ENCODE data around the gene FANCM.

The FANCM gene

DNA sequence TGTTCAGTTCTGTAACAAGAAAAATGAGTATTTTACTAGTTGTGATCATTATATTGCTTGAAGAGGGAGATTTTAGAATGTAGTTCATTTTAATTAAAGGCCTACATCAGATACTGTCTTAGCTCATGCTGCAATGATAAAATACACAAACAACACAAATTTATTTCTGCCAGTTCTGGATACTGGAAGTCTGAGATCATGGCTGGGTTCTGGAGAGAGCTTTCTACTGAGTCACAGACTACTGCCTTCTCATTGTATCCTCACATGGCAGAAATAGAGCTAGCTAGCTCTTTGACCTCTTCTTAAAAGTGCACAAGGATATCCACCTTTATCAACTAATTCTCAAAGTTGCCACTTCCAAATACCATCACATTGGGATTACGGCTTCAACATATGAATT lies 63.5 kb downstream of the FANCM start:
- no peaks in the 10 kb centered on the region for H3K27me3 ChIP-seq (ENCODE audit: insufficient read depth, poor library complexity, severe bottlenecking)
- peak overlapping the region; percentile 70 for H3K27ac ChIP-seq (ENCODE audit: poor library complexity, severe bottlenecking)
- no peak overlapping the region for H3K4me3 ChIP-seq (ENCODE audit: severe bottlenecking)
- DNase-seq (ENCODE audit: low spot score) (no peak), ATAC-seq (ENCODE audit: low read depth) (peak; percentile 39; the same call in 2 of the 3 replicates)
- H3K36me3 ChIP-seq (ENCODE audit: low read depth), result peaks cover 62% of the 10 kb centered on the region
- H3K4me1 ChIP-seq (ENCODE audit: insufficient read depth, poor library complexity, severe bottlenecking), result peaks cover 20% of the 10 kb centered on the region
- TF ChIP-seq, protein P1, sequence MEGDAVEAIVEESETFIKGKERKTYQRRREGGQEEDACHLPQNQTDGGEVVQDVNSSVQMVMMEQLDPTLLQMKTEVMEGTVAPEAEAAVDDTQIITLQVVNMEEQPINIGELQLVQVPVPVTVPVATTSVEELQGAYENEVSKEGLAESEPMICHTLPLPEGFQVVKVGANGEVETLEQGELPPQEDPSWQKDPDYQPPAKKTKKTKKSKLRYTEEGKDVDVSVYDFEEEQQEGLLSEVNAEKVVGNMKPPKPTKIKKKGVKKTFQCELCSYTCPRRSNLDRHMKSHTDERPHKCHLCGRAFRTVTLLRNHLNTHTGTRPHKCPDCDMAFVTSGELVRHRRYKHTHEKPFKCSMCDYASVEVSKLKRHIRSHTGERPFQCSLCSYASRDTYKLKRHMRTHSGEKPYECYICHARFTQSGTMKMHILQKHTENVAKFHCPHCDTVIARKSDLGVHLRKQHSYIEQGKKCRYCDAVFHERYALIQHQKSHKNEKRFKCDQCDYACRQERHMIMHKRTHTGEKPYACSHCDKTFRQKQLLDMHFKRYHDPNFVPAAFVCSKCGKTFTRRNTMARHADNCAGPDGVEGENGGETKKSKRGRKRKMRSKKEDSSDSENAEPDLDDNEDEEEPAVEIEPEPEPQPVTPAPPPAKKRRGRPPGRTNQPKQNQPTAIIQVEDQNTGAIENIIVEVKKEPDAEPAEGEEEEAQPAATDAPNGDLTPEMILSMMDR (IDR thresholded peaks at IDR 0.05; ENCODE audit: poor library complexity, severe bottlenecking), result no peak
- H3K9me3 ChIP-seq (ENCODE audit: severe bottlenecking), result no peaks in the 10 kb centered on the region

DNA sequence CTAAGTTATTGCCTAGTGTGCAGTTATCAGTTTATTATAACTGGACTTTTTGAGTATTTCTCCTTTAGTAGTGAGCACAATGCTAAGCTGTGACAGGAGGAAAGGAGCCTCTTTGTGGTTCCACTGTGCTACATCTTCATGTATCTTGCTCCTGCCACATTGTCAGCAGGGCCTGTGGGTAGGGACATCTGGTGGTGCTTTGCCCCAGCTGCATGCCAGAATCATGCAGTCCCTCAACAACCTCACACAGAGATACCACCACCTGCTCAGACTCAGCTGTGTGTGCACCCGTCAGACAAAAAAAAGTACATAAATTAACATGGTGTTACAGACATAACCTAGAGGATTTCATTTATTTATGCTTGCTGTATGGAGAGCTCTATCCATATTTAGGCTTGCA lies 66.2 kb downstream of the FANCM start:
- ATAC-seq (ENCODE audit: low read depth) (peak; percentile 68), DNase-seq (ENCODE audit: low spot score) (no peak)
- peaks cover 20% of the 10 kb centered on the region for H3K4me1 ChIP-seq (ENCODE audit: insufficient read depth, poor library complexity, severe bottlenecking)
- no peak overlapping the region for H3K27ac ChIP-seq (ENCODE audit: poor library complexity, severe bottlenecking)
- H3K4me3 ChIP-seq (ENCODE audit: severe bottlenecking), result no peak overlapping the region
- no peaks in the 10 kb centered on the region for H3K9me3 ChIP-seq (ENCODE audit: severe bottlenecking)
- no peaks in the 10 kb centered on the region for H3K27me3 ChIP-seq (ENCODE audit: insufficient read depth, poor library complexity, severe bottlenecking)
- peaks cover 77% of the 10 kb centered on the region for H3K36me3 ChIP-seq (ENCODE audit: low read depth)
- TF ChIP-seq, protein P1 (IDR thresholded peaks at IDR 0.05; ENCODE audit: poor library complexity, severe bottlenecking), result peak; percentile 57

DNA sequence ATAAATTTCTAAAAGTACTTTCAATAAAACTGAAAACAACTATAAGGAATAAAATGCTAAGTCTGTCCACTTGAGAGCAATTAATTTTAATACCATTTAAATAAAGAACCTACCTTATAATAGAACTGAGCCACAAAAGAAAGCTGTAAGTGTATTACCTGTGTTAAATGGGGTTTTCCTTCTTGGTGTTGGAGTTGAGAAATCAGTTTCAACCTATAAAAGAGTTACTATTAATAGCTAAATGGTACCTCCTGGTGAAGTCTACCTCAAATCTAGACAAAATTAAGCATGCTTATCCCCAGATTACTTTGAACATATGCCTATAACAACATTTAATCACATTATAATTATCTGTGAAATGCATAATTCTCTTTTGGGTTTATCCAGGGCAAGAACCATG lies 68.5 kb downstream of the FANCM start:
- Histone ChIP-seq H3K4me3 (ENCODE audit: severe bottlenecking) (no peak overlapping the region), H3K36me3 (ENCODE audit: low read depth) (peaks cover 92% of the 10 kb centered on the region), H3K9me3 (ENCODE audit: severe bottlenecking) (no peaks in the 10 kb centered on the region), H3K4me1 (ENCODE audit: insufficient read depth, poor library complexity, severe bottlenecking) (peaks cover 6% of the 10 kb centered on the region), H3K27ac (ENCODE audit: poor library complexity, severe bottlenecking) (no peak overlapping the region), H3K27me3 (ENCODE audit: insufficient read depth, poor library complexity, severe bottlenecking) (no peaks in the 10 kb centered on the region)
- DNase-seq (ENCODE audit: low spot score) (no peak), ATAC-seq (ENCODE audit: low read depth) (no peak)
- TF ChIP-seq, protein P1 (IDR thresholded peaks at IDR 0.05; ENCODE audit: poor library complexity, severe bottlenecking), result no peak

DNA sequence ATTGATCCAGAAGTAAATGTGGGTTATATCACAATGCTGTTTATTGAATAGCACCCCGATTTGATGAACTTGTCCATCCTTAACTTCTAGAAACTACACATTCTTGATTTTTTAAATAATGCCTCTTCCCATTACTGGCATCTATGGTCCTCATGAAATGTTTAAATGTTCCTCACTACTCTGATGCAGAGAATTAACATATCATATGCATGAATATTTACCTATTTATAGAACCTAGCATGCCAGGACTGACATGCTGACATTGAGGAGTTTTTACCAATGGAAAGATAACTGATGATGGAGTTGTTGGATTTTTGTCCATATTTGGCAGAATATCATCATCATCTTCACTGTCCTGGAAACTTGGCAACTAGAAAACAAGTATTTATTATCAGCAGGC lies 74.4 kb downstream of the FANCM start:
- Histone ChIP-seq H3K36me3 (ENCODE audit: low read depth) (peaks cover 86% of the 10 kb centered on the region), H3K27me3 (ENCODE audit: insufficient read depth, poor library complexity, severe bottlenecking) (no peaks in the 10 kb centered on the region), H3K27ac (ENCODE audit: poor library complexity, severe bottlenecking) (no peak overlapping the region), H3K9me3 (ENCODE audit: severe bottlenecking) (no peaks in the 10 kb centered on the region), H3K4me3 (ENCODE audit: severe bottlenecking) (no peak overlapping the region), H3K4me1 (ENCODE audit: insufficient read depth, poor library complexity, severe bottlenecking) (no peaks in the 10 kb centered on the region)
- ATAC-seq (ENCODE audit: low read depth) (no peak), DNase-seq (ENCODE audit: low spot score) (no peak)
- TF ChIP-seq, protein P1 (IDR thresholded peaks at IDR 0.05; ENCODE audit: poor library complexity, severe bottlenecking), result no peak

DNA sequence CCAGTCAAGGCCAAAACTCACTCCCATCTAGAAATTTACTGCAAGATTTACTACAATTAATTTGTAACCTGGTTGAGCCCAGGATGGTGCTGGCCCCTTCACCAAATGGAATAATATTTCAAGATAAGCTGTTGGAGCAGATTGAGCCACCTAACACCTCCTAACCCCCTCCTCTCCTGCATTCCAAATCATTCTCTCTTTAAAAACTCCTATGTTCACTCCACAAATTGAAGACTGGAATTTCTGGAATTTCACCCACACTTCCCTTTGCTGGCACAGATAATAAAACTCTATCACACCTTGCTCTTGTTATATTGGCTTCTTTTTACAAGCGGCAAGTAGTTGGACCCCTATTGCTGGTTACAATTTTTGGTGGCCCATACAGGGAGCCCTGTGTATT lies 75.6 kb downstream of the FANCM start:
- Histone ChIP-seq H3K27ac (ENCODE audit: poor library complexity, severe bottlenecking) (no peak overlapping the region), H3K4me3 (ENCODE audit: severe bottlenecking) (no peak overlapping the region), H3K27me3 (ENCODE audit: insufficient read depth, poor library complexity, severe bottlenecking) (no peaks in the 10 kb centered on the region), H3K36me3 (ENCODE audit: low read depth) (peaks cover 83% of the 10 kb centered on the region), H3K4me1 (ENCODE audit: insufficient read depth, poor library complexity, severe bottlenecking) (no peaks in the 10 kb centered on the region), H3K9me3 (ENCODE audit: severe bottlenecking) (no peaks in the 10 kb centered on the region)
- TF ChIP-seq, protein P1 (IDR thresholded peaks at IDR 0.05; ENCODE audit: poor library complexity, severe bottlenecking), result no peak
- no peak for ATAC-seq (ENCODE audit: low read depth)
- DNase-seq (ENCODE audit: low spot score), result no peak

All from RWPE2 (cell line).